ENCODE results near the gene PLCL1. TPM values are rescaled to one million over a fixed set of nuclear protein-coding genes. Genes with fewer than 3 reads are reported as not detected.
"Not testable (repeated sequence)": the region's sequence is repeated elsewhere in the genome, so short reads cannot be mapped to it uniquely, and the experiment has no call there.

Gene PLCL1
- total RNA-seq, 1 experiment from 2014 or later = 0.07 TPM

DNA sequence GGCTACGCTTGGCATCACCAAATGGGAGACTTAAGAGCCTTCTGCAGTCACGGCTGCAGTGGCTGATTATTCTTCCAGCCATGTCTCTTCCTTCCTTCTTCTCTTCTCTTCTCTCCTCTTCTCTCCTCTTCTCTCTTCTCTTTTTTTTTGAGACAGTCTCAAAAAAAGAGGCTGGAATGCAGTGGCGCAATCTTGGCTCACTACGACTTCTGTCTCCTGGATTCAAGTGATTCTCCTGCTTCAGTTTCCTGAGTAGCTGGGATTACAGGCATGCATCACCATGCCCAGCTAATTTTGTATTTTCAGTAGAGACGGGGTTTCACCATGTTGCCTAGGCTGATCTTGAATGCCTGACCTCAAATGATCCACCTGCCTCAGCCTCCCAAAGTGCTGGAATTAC, 225.2 kb downstream of the PLCL1 start:
- intact Hi-C loops (cut with micrococcal nuclease); RAD21 ChIA-PET (ENCODE audit: low non-redundant PET in 1 of 2, low total read pairs in 2 of 2, uncharacterized antibody in 2 of 2, unreplicated experiment in 2 of 2); H3K27ac ChIP-seq (ENCODE audit: low read depth, low read length); H3K4me1 ChIP-seq (ENCODE audit: control insufficient read depth in 1 of 2, insufficient read depth in 2 of 2, low read length in 2 of 2); H3K9me2 ChIP-seq (ENCODE audit: insufficient read depth); H3K4me2 ChIP-seq (ENCODE audit: low read length); H2AFZ ChIP-seq (ENCODE audit: low read depth, low read length, poor library complexity, severe bottlenecking); H3K9me3 ChIP-seq (ENCODE audit: control insufficient read depth in 1 of 2, insufficient read depth in 1 of 2, low read depth in 1 of 2, low read length in 2 of 2); BruUV-seq (replicated peaks); H3K79me2 ChIP-seq (ENCODE audit: insufficient read depth, low read length); H4K20me1 ChIP-seq (ENCODE audit: insufficient read depth); H3K9ac ChIP-seq (ENCODE audit: low read length); POLR2A ChIA-PET; H3K36me3 ChIP-seq (ENCODE audit: control insufficient read depth in 1 of 2, insufficient read depth in 2 of 2, low read length in 2 of 2); ATAC-seq; CTCF ChIA-PET; H3K4me3 ChIP-seq (replicated peaks in 1 of 2; ENCODE audit: low read depth in 1 of 2, low read length in 2 of 2); DNase-seq (ENCODE audit: low read depth, low spot score): not testable (repeated sequence)
- H3K27me3 ChIP-seq (ENCODE audit: insufficient read depth, low read length) = peaks cover 15% of the 10 kb centered on the region

- BruUV-seq (replicated peaks) = no TSS peak
- RAD21 ChIA-PET (ENCODE audit: low non-redundant PET in 1 of 2, low total read pairs in 2 of 2, uncharacterized antibody in 2 of 2, unreplicated experiment in 2 of 2) = no interaction called here
- Histone ChIP-seq H3K9me2 (ENCODE audit: insufficient read depth) (no peaks in the 10 kb centered on the region), H3K9ac (ENCODE audit: low read length) (no peak overlapping the region), H3K27ac (ENCODE audit: low read depth, low read length) (no peak overlapping the region), H3K9me3 (ENCODE audit: control insufficient read depth in 1 of 2, insufficient read depth in 1 of 2, low read depth in 1 of 2, low read length in 2 of 2) (no peaks in the 10 kb centered on the region), H3K79me2 (ENCODE audit: insufficient read depth, low read length) (no peaks in the 10 kb centered on the region), H3K4me2 (ENCODE audit: low read length) (no peak overlapping the region), H3K27me3 (ENCODE audit: insufficient read depth, low read length) (peaks cover 15% of the 10 kb centered on the region), H3K4me1 (ENCODE audit: control insufficient read depth in 1 of 2, insufficient read depth in 2 of 2, low read length in 2 of 2) (no peaks in the 10 kb centered on the region), H4K20me1 (ENCODE audit: insufficient read depth) (no peaks in the 10 kb centered on the region), H3K36me3 (ENCODE audit: control insufficient read depth in 1 of 2, insufficient read depth in 2 of 2, low read length in 2 of 2) (no peaks in the 10 kb centered on the region), H3K4me3 (replicated peaks in 1 of 2; ENCODE audit: low read depth in 1 of 2, low read length in 2 of 2) (no peak overlapping the region), H2AFZ (ENCODE audit: low read depth, low read length, poor library complexity, severe bottlenecking) (no peak overlapping the region)
- POLR2A ChIA-PET = no interaction called here
- DNase-seq (ENCODE audit: low read depth, low spot score) (no peak), ATAC-seq (no peak)
- CTCF ChIA-PET = no interaction called here
- intact Hi-C loops (cut with micrococcal nuclease) = no loop called here
- no peak for TF ChIP-seq YY1 (IDR thresholded peaks at IDR 0.05; ENCODE audit: extremely low read depth, insufficient replicate concordance, low read depth, low read length)
- TF ChIP-seq, protein P1, sequence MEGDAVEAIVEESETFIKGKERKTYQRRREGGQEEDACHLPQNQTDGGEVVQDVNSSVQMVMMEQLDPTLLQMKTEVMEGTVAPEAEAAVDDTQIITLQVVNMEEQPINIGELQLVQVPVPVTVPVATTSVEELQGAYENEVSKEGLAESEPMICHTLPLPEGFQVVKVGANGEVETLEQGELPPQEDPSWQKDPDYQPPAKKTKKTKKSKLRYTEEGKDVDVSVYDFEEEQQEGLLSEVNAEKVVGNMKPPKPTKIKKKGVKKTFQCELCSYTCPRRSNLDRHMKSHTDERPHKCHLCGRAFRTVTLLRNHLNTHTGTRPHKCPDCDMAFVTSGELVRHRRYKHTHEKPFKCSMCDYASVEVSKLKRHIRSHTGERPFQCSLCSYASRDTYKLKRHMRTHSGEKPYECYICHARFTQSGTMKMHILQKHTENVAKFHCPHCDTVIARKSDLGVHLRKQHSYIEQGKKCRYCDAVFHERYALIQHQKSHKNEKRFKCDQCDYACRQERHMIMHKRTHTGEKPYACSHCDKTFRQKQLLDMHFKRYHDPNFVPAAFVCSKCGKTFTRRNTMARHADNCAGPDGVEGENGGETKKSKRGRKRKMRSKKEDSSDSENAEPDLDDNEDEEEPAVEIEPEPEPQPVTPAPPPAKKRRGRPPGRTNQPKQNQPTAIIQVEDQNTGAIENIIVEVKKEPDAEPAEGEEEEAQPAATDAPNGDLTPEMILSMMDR (IDR thresholded peaks at IDR 0.05 in 2 of 3, conservative IDR thresholded peaks at IDR 0.05 in 1 of 3; ENCODE audit: borderline replicate concordance in 1 of 3, insufficient read depth in 1 of 3, low read depth in 2 of 3, low read length in 2 of 3) = no peak
These were observed 229.2 kb downstream of the PLCL1 start for GRCh38 chr2:198033626-198034025.

Measured in HCT116 (cell line).